OCI-LY7 (cell line): ENCODE measurements around the gene SUB1.

Source experiments
- EZH2phosphoT487 ChIP-seq: fragments of 200-600 bp; sonication (generic); IDR thresholded peaks from 2 replicates; pipeline ENCODE4 v1.6.1; 2018; ENCODE audit warnings: low read depth, borderline replicate concordance, mild to moderate bottlenecking, mixed run types, antibody characterized with exemption, low read length, moderate library complexity, mixed read lengths
- TF ChIP-seq, protein P1 (sequence below): fragments of 200-600 bp; sonication (generic); conservative IDR thresholded peaks from 2 replicates; pipeline ENCODE4 v1.5.1; 2014; ENCODE audit warnings: mild to moderate bottlenecking, antibody characterized with exemption, low read length, moderate library complexity, mixed read lengths

DNA sequence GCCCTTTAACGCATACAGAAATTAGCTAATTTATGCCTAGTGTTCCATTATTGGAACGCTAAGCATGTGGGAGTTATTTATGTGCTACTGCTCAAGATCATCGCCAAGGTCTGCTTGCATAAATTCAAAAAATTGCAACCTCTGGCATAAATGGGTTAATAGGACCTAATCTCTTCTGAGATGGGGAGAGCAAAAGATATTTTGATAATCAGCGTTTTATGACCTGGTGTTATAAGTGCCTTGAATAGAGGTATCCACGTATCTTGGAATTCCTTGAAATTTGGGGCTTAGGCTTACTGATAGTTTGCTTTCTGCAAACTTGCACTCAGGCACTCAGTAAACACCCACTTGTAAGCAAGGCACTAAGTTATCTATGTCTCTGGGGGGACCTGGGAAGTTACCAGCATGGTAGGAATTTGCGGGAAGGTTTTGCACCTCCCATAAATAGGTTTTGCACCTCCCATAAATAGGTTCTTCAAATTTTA is 1.8 kb downstream of the SUB1 start:
- TF ChIP-seq, protein P1, sequence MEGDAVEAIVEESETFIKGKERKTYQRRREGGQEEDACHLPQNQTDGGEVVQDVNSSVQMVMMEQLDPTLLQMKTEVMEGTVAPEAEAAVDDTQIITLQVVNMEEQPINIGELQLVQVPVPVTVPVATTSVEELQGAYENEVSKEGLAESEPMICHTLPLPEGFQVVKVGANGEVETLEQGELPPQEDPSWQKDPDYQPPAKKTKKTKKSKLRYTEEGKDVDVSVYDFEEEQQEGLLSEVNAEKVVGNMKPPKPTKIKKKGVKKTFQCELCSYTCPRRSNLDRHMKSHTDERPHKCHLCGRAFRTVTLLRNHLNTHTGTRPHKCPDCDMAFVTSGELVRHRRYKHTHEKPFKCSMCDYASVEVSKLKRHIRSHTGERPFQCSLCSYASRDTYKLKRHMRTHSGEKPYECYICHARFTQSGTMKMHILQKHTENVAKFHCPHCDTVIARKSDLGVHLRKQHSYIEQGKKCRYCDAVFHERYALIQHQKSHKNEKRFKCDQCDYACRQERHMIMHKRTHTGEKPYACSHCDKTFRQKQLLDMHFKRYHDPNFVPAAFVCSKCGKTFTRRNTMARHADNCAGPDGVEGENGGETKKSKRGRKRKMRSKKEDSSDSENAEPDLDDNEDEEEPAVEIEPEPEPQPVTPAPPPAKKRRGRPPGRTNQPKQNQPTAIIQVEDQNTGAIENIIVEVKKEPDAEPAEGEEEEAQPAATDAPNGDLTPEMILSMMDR = no peak
- TF ChIP-seq EZH2phosphoT487 = no peak
